Erythroblast (primary cell): ENCODE results near the gene ZNF133.

ENCODE experiments used
- GATA1 ChIP-seq: IDR thresholded peaks from 2 replicates; pipeline ENCODE4 v1.6.1; 2011; ENCODE audit warnings: low read depth, mild to moderate bottlenecking, control low read depth, low read length, moderate library complexity
- POLR2A ChIP-seq: IDR thresholded peaks from 2 replicates; pipeline ENCODE4 v1.6.1; 2011; ENCODE audit warnings: mild to moderate bottlenecking, low read length

GRCh38 chr20:18265441-18265840 lies 22.9 kb upstream of the ZNF133 start:
- TF ChIP-seq POLR2A, result no peak
- no peak for TF ChIP-seq GATA1
